ENCODE results near the gene CDH18. TPM values are rescaled to one million over a fixed set of nuclear protein-coding genes. Genes with fewer than 3 reads are reported as not detected.
A peak's percentile ranks its signal among the peaks of the same experiment; 100 is the strongest.

Gene CDH18
- total RNA-seq, 1 donor from 2014 or later, result 0.49 TPM

DNA sequence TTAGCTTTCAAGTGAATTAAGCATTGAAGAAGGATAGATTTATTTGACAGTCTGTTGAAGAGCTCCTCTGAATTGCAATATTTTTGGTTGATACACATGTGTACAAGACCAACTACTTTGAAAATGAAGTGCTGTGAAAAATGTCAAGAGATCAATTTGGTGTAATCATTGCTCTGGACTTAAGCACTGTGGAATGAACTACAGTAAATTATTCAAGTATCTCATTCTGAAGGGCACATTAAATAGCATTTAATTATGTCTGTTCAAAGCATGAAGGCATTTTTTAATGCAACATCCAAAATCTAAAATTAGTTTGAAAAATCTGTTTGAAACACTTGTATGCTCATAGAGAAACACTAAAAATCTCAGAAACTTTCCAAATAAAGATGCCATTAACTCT is 107.5 kb downstream of the CDH18 start:
- Mint-ChIP-seq H3K4me1 (ENCODE audit: low read depth, unreplicated experiment) (peaks cover 5% of the 10 kb centered on the region), H3K36me3 (ENCODE audit: unreplicated experiment) (no peaks in the 10 kb centered on the region), H3K9me3 (ENCODE audit: unreplicated experiment) (no peaks in the 10 kb centered on the region), H3K4me3 (ENCODE audit: unreplicated experiment) (no peak overlapping the region), H3K27me3 (ENCODE audit: unreplicated experiment) (no peaks in the 10 kb centered on the region), H3K27ac (ENCODE audit: unreplicated experiment) (no peak overlapping the region)
- TF ChIP-seq, protein P1, sequence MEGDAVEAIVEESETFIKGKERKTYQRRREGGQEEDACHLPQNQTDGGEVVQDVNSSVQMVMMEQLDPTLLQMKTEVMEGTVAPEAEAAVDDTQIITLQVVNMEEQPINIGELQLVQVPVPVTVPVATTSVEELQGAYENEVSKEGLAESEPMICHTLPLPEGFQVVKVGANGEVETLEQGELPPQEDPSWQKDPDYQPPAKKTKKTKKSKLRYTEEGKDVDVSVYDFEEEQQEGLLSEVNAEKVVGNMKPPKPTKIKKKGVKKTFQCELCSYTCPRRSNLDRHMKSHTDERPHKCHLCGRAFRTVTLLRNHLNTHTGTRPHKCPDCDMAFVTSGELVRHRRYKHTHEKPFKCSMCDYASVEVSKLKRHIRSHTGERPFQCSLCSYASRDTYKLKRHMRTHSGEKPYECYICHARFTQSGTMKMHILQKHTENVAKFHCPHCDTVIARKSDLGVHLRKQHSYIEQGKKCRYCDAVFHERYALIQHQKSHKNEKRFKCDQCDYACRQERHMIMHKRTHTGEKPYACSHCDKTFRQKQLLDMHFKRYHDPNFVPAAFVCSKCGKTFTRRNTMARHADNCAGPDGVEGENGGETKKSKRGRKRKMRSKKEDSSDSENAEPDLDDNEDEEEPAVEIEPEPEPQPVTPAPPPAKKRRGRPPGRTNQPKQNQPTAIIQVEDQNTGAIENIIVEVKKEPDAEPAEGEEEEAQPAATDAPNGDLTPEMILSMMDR (IDR thresholded peaks at IDR 0.05; ENCODE audit: partially characterized antibody, unreplicated experiment), result no peak
- no peak for DNase-seq

DNA sequence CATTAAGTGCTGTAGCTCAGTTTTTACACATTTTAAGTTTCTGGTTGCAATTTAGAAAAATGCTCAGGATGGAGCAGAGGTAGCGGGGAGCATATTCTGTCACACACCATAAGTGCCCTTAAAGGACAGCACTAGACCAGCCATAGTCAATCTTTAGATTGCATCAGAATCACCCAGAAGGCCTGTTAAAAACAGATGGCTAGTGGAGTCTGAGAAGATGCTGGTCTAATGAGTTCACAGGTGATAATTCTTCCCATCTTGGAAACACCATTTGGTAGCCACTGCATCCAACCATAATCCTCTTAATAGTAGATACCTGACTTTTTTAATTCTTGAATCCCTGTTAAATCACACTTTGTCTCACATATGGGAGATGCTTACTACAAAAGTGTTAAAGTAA is 113.2 kb downstream of the CDH18 start:
- no peak for DNase-seq
- Mint-ChIP-seq H3K4me1 (ENCODE audit: low read depth, unreplicated experiment) (peaks cover 18% of the 10 kb centered on the region), H3K9me3 (ENCODE audit: unreplicated experiment) (peaks cover 4% of the 10 kb centered on the region), H3K27me3 (ENCODE audit: unreplicated experiment) (no peaks in the 10 kb centered on the region), H3K4me3 (ENCODE audit: unreplicated experiment) (no peak overlapping the region), H3K27ac (ENCODE audit: unreplicated experiment) (peak overlapping the region; percentile 83), H3K36me3 (ENCODE audit: unreplicated experiment) (peaks cover 10% of the 10 kb centered on the region)
- TF ChIP-seq, protein P1 (IDR thresholded peaks at IDR 0.05; ENCODE audit: partially characterized antibody, unreplicated experiment), result no peak

DNA sequence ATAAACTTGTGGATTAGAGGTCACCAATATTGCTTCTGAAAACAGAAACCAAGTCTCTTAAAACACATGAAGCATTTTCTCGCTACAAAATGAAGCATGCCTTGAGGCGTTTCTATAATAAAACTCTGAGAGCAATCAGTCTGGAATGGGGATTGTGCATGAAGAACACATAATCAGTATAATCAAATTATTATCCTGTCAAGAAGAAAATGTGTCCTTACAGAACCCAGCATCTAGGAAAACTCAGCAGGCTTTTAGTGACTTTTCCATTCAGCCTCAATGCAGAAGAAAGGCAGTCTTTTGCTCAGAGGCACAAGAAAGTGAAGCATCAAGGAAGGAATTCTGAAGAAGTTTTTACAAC is 121.9 kb downstream of the CDH18 start:
- Mint-ChIP-seq H3K4me1 (ENCODE audit: low read depth, unreplicated experiment) (peaks cover 3% of the 10 kb centered on the region), H3K4me3 (ENCODE audit: unreplicated experiment) (no peak overlapping the region), H3K27ac (ENCODE audit: unreplicated experiment) (no peak overlapping the region), H3K9me3 (ENCODE audit: unreplicated experiment) (no peaks in the 10 kb centered on the region), H3K36me3 (ENCODE audit: unreplicated experiment) (no peaks in the 10 kb centered on the region), H3K27me3 (ENCODE audit: unreplicated experiment) (peaks cover 3% of the 10 kb centered on the region)
- DNase-seq, result no peak
- TF ChIP-seq, protein P1 (IDR thresholded peaks at IDR 0.05; ENCODE audit: partially characterized antibody, unreplicated experiment), result no peak

DNA sequence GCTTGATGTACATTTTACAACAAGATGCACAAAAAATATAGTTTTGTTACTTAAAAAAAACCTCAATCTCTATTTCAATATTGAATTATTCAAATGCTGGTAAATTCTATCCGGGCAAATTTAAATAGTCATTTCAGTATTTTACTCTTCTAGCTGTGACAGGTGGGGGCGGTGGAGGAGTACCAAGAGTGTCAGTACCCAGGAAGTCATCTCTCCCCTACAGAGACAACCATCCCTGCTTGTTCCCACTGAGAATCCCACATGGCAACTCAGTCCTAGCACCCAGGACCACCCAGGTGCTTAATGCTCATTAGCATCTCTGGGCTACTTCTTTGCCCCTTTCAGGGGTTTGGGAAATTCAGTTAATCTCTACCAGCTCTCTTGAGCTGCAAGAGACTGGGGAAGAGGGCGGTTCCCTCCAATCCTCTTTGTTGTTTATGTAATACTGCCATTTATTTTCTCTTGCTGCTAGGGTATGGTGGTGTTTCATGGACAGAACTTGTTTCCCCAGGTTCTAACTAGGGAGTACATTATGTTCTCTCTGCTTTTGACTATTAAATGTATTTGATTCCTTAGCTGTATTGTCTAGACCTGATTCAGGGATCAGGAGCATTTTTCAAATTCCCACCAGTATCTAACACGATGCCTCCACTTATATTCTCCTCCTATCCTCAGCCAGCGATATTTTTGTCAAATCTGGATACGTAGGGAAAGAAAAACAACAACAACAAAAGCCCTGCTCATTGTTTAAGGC is 122.5 kb downstream of the CDH18 start:
- peaks cover 3% of the 10 kb centered on the region for H3K4me1 Mint-ChIP-seq (ENCODE audit: low read depth, unreplicated experiment)
- H3K9me3 Mint-ChIP-seq (ENCODE audit: unreplicated experiment), result no peaks in the 10 kb centered on the region
- no peak overlapping the region for H3K4me3 Mint-ChIP-seq (ENCODE audit: unreplicated experiment)
- TF ChIP-seq, protein P1 (IDR thresholded peaks at IDR 0.05; ENCODE audit: partially characterized antibody, unreplicated experiment), result no peak
- H3K27ac Mint-ChIP-seq (ENCODE audit: unreplicated experiment), result no peak overlapping the region
- H3K27me3 Mint-ChIP-seq (ENCODE audit: unreplicated experiment), result peaks cover 3% of the 10 kb centered on the region
- no peak for DNase-seq
- H3K36me3 Mint-ChIP-seq (ENCODE audit: unreplicated experiment), result no peaks in the 10 kb centered on the region

DNA sequence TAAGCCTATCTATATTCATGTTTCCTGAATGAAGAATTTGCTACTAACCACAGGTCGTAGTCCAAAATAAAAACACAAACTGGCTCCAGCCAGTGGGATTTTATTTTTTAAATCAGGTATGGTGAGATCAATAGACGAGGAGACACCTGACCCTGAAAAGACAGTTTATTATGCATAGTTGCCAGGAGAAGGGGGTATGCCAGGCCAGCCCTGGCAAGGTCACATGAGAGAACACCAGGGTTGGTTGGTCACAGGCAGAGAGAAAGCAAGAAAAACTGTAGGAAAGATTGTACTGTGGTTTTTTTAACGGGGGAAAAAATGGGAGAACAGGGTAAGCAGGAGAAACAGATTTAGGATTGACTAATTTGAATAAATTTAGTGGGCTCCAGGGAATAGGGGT is 125.3 kb downstream of the CDH18 start:
- Mint-ChIP-seq H3K36me3 (ENCODE audit: unreplicated experiment) (no peaks in the 10 kb centered on the region), H3K27me3 (ENCODE audit: unreplicated experiment) (peaks cover 3% of the 10 kb centered on the region), H3K4me3 (ENCODE audit: unreplicated experiment) (no peak overlapping the region), H3K27ac (ENCODE audit: unreplicated experiment) (no peak overlapping the region), H3K4me1 (ENCODE audit: low read depth, unreplicated experiment) (peaks cover 3% of the 10 kb centered on the region), H3K9me3 (ENCODE audit: unreplicated experiment) (no peaks in the 10 kb centered on the region)
- no peak for DNase-seq
- TF ChIP-seq, protein P1 (IDR thresholded peaks at IDR 0.05; ENCODE audit: partially characterized antibody, unreplicated experiment), result no peak
